ENCODE results near the gene CARD14.
A peak's percentile ranks its signal among the peaks of the same experiment; 100 is the strongest.
"Not testable (repeated sequence)": the region's sequence is repeated elsewhere in the genome, so short reads cannot be mapped to it uniquely, and the experiment has no call there.

Gene CARD14

DNA sequence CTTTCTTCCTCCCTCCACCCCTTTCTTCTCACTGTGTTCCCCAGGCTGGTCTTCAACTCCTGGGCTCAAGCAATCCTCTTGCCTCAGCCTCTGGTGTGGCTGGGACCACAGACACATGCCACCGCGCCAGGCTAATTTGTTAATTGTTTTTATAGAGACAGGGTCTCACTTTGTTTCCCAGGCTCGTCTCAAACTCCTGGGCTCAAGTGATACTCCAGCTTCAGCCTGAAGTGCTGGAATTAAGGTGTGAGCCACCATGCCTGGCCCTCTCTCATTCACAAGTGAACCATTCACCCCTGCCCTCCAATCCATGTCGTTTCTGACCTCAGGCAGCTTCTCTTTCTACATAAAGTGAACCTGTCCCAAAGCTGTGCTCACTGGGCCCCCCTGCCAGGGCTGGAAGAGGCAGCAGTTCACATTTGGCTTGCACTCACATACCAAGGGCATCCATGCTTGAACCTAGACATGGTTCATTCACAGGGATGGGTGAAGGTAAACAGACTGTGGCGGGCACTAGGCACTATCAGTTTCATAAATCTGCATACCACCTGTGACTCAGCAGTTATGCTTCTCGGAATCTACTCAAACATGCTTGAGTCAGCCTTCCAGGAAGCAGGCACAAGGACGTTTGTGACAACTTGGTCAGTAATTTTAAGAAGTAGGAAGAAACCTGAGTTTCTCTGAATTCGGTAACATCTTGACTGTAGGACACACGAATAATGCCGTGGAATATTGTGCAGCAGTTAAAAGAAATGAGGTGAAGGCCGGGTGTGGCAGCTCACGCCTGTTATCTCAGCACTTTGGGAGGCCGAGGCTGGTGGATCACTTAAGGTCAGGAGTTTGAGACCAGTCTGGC is 84.8 kb downstream of the CARD14 start:
- Mint-ChIP-seq H3K27ac (peak overlapping the region; percentile 98), H3K4me1 (peaks cover 54% of the 10 kb centered on the region), H3K36me3 (no peaks in the 10 kb centered on the region), H3K9me3 (no peaks in the 10 kb centered on the region), H3K4me3 (peak overlapping the region; percentile 61), H3K27me3 (no peaks in the 10 kb centered on the region)

- no peaks in the 10 kb centered on the region for H3K27me3 Mint-ChIP-seq
- H3K36me3 Mint-ChIP-seq: no peaks in the 10 kb centered on the region
- H3K9me3 Mint-ChIP-seq: no peaks in the 10 kb centered on the region
- H3K27ac Mint-ChIP-seq: peak overlapping the region; percentile 35
- no peak overlapping the region for H3K4me3 Mint-ChIP-seq
- H3K4me1 Mint-ChIP-seq: peaks cover 57% of the 10 kb centered on the region
These were observed 86.2 kb downstream of the CARD14 start for GRCh38 chr17:80256034-80256350.

- H3K36me3 Mint-ChIP-seq: no peaks in the 10 kb centered on the region
- peaks cover 66% of the 10 kb centered on the region for H3K4me1 Mint-ChIP-seq
- no peak overlapping the region for H3K4me3 Mint-ChIP-seq
- no peaks in the 10 kb centered on the region for H3K27me3 Mint-ChIP-seq
- H3K9me3 Mint-ChIP-seq: no peaks in the 10 kb centered on the region
- H3K27ac Mint-ChIP-seq: peak overlapping the region; percentile 98
These were observed 87.9 kb downstream of the CARD14 start for GRCh38 chr17:80257716-80258213.

GRCh38 chr17:80258296-80258695 is 88.5 kb downstream of the CARD14 start:
- H3K4me3 Mint-ChIP-seq: peak overlapping the region; percentile 91

More at GRCh38 chr17:80258296-80258695, 88.5 kb downstream of the CARD14 start:
- H3K27me3 Mint-ChIP-seq, H3K9me3 Mint-ChIP-seq, H3K36me3 Mint-ChIP-seq: not testable (repeated sequence)
- Mint-ChIP-seq H3K4me1 (peaks cover 63% of the 10 kb centered on the region), H3K27ac (peak overlapping the region; percentile 98)
